Prostate gland (tissue), 2 donors: Measurements from ENCODE around the gene SPON1. TPM values are rescaled to one million over a fixed set of nuclear protein-coding genes. Genes with fewer than 3 reads are reported as not detected.

ENCODE experiments used
- DNase-seq: peaks from one replicate; pipeline ENCODE4 v3.0.0-alpha.2; 2019; ENCODE audit warnings: low spot score
- H3K27ac ChIP-seq, 2 donors: fragments of 200-600 bp; sonication (generic); 2 replicates each; pipeline ENCODE4 v1.5.1; 2017 to 2019
- H3K27me3 ChIP-seq: fragments of 200-600 bp; sonication (generic); replicated peaks from 2 replicates; pipeline ENCODE4 v1.5.1; 2019; ENCODE audit not compliant: insufficient read depth
- H3K36me3 ChIP-seq, 2 donors: fragments of 200-600 bp; sonication (generic); 1 replicate in 1 of 2; 2 replicates in 1 of 2; pipeline versions ENCODE4 v1.5.1 to v1.8.1; 2017 to 2019
- H3K4me1 ChIP-seq: fragments of 200-600 bp; sonication (generic); replicated peaks from 2 replicates; pipeline ENCODE4 v1.5.1; 2019
- H3K4me3 ChIP-seq, 2 donors: fragments of 200-600 bp; sonication (generic); 2 replicates each; pipeline ENCODE4 v1.5.1; 2017 to 2019
- H3K9me3 ChIP-seq: fragments of 200-600 bp; sonication (generic); 2 replicates; pipeline ENCODE4 v1.5.1; 2017
- CTCF ChIP-seq, 4 experiments: fragments of 200-600 bp in 2 of 4; fragments of 450-650 bp in 2 of 4; sonication (generic) in 2 of 4; IDR thresholded peaks; 1 replicate in 3 of 4; 2 replicates in 1 of 4; pipeline ENCODE4 v1.5.1; 2016 to 2019; ENCODE audit warnings: antibody characterized with exemption in 4 of 4, mild to moderate bottlenecking in 2 of 4, moderate library complexity in 2 of 4
- POLR2A ChIP-seq: fragments of 450-650 bp; IDR thresholded peaks from one replicate; pipeline ENCODE4 v1.6.1; 2016; ENCODE audit warnings: antibody characterized with exemption, mild to moderate bottlenecking
- POLR2AphosphoS5 ChIP-seq: sonication (generic); formaldehyde crosslinking; IDR thresholded peaks from one replicate; pipeline ENCODE4 v1.6.1; 2017; ENCODE audit warnings: antibody characterized with exemption
- WGBS: methylation state at CpG from one replicate; pipeline ENCODE4 v1.1.5; 2018; 5-methylcytosine and 5-hydroxymethylcytosine counted together
- intact Hi-C: fragments of 100-400 bp; cut with DNase I; formaldehyde crosslinking; loops from one replicate; pipeline ENCODE4 v1.14.2; 2022
- total RNA-seq, 2 donors: library from RNA; depleted of rRNA; stranded (reverse); fragments of >200 nt; gene quantifications; one replicate each; pipeline ENCODE4 v1.1.0, GENCODE V29; 2016

The SPON1 gene
- total RNA-seq, 2 donors from 2014 or later, result 13.7 to 28.2 TPM

GRCh38 chr11:14179116-14179820, 216.7 kb downstream of the SPON1 start:
- Histone ChIP-seq H3K4me3 (no peak overlapping the region), H3K4me1 (no peaks in the 10 kb centered on the region), H3K9me3 (no peaks in the 10 kb centered on the region), H3K27me3 (no peaks in the 10 kb centered on the region), H3K27ac (no peak overlapping the region), H3K36me3 (no peaks in the 10 kb centered on the region)
- DNase-seq, result no peak
- peak; percentile 8 for TF ChIP-seq POLR2AphosphoS5
- TF ChIP-seq CTCF (IDR thresholded peaks at IDR 0.05), result no peak
- no peak for TF ChIP-seq POLR2A
- WGBS, result 67% methylated on average over 4 of the region's 4 CpGs
- intact Hi-C loops, result no loop called here

GRCh38 chr11:14181121-14181520, 218.6 kb downstream of the SPON1 start:
- no peaks in the 10 kb centered on the region for H3K36me3 ChIP-seq
- no peaks in the 10 kb centered on the region for H3K9me3 ChIP-seq
- no peak for DNase-seq
- no peak overlapping the region for H3K4me3 ChIP-seq
- no peaks in the 10 kb centered on the region for H3K4me1 ChIP-seq
- no peaks in the 10 kb centered on the region for H3K27me3 ChIP-seq
- no peak for TF ChIP-seq POLR2A
- no peak overlapping the region for H3K27ac ChIP-seq
- intact Hi-C loops, result no loop called here

GRCh38 chr11:14182833-14183364, 220.4 kb downstream of the SPON1 start:
- intact Hi-C loops, result no loop called here
- Histone ChIP-seq H3K4me1 (no peaks in the 10 kb centered on the region), H3K4me3 (no peak overlapping the region), H3K27me3 (no peaks in the 10 kb centered on the region), H3K27ac (no peak overlapping the region), H3K9me3 (no peaks in the 10 kb centered on the region), H3K36me3 (no peaks in the 10 kb centered on the region)
- DNase-seq, result no peak
- TF ChIP-seq CTCF (IDR thresholded peaks at IDR 0.05), result no peak
- no peak for TF ChIP-seq POLR2AphosphoS5
- no peak for TF ChIP-seq POLR2A
- 49% methylated on average over 2 of the region's 2 CpGs for WGBS

GRCh38 chr11:14184028-14184940, 221.8 kb downstream of the SPON1 start:
- Histone ChIP-seq H3K9me3 (no peaks in the 10 kb centered on the region), H3K27me3 (no peaks in the 10 kb centered on the region), H3K36me3 (no peaks in the 10 kb centered on the region), H3K27ac (no peak overlapping the region), H3K4me3 (no peak overlapping the region), H3K4me1 (no peaks in the 10 kb centered on the region)
- WGBS, result 89% methylated on average over 4 of the region's 4 CpGs
- no peak for DNase-seq
- no peak for TF ChIP-seq CTCF (IDR thresholded peaks at IDR 0.05)
- no peak for TF ChIP-seq POLR2AphosphoS5
- TF ChIP-seq POLR2A, result no peak
- intact Hi-C loops, result no loop called here

- 96% methylated on average over 1 of the region's 1 CpG for WGBS
- DNase-seq, result no peak
- intact Hi-C loops, result no loop called here
- no peaks in the 10 kb centered on the region for H3K36me3 ChIP-seq
- no peaks in the 10 kb centered on the region for H3K4me1 ChIP-seq
- TF ChIP-seq CTCF (IDR thresholded peaks at IDR 0.05) (no peak), POLR2AphosphoS5 (no peak), POLR2A (no peak)
- H3K27me3 ChIP-seq, result no peaks in the 10 kb centered on the region
- no peak overlapping the region for H3K27ac ChIP-seq
- no peak overlapping the region for H3K4me3 ChIP-seq
- no peaks in the 10 kb centered on the region for H3K9me3 ChIP-seq
These were observed 222.9 kb downstream of the SPON1 start for GRCh38 chr11:14185461-14185860.
